Suppressor macrophage treated with lipopolysaccharide for 1 hour (primary cell): ENCODE measurements around the gene ANKRD36B.
"Not testable (repeated sequence)": the region's sequence is repeated elsewhere in the genome, so short reads cannot be mapped to it uniquely, and the experiment has no call there.

ENCODE experiments used
- DNase-seq, 3 donors: peaks; one replicate each; pipeline ENCODE4 v3.0.0-alpha.2; 2020 to 2022

The ANKRD36B gene

GRCh38 chr2:97548536-97548935, 41.1 kb downstream of the ANKRD36B start:
- DNase-seq: not testable (repeated sequence)

- no peak for DNase-seq
These were observed 43.0 kb downstream of the ANKRD36B start for GRCh38 chr2:97546711-97547110.

- DNase-seq: not testable (repeated sequence)
These were observed 44.8 kb downstream of the ANKRD36B start for GRCh38 chr2:97544911-97545310.

GRCh38 chr2:97525904-97526303, 63.8 kb downstream of the ANKRD36B start:
- DNase-seq: not testable (repeated sequence)

- not testable (repeated sequence) for DNase-seq
These were observed 65.9 kb downstream of the ANKRD36B start for GRCh38 chr2:97523816-97524215.

- not testable (repeated sequence) for DNase-seq
These were observed 66.6 kb downstream of the ANKRD36B start for GRCh38 chr2:97522916-97523555.

GRCh38 chr2:97495651-97496050, 94.0 kb downstream of the ANKRD36B start:
- DNase-seq: not testable (repeated sequence)

- DNase-seq: not testable (repeated sequence)
These were observed 99.5 kb downstream of the ANKRD36B start for GRCh38 chr2:97490141-97490540.
